GM12878 (cell line): ENCODE results near the gene FOXJ3. TPM values are rescaled to one million over a fixed set of nuclear protein-coding genes. Genes with fewer than 3 reads are reported as not detected.

Experiments
- ATAC-seq: fragments of 200-7000 bp; cut with Tn5 transposase; 3 replicates; pipeline ENCODE4 v1.9.1; 2020; ENCODE audit warnings: mild to moderate bottlenecking, moderate library complexity
- BruUV-seq: library from RNA; stranded (reverse); fragments of 400-500 nt; replicated peaks from 2 replicates; lab custom pipeline; 2021; lab: Mats Ljungman, UMichigan
- CTCF ChIA-PET: fragments of 300-600 bp; sonication (Branson Sonifier 250); formaldehyde crosslinking; extraction: SDS; loops from one replicate; lab custom pipeline; 2021; ENCODE audit warnings: inconsistent platforms; lab: Yijun Ruan, JAX
- POLR2A ChIA-PET: fragments of 350-600 bp; formaldehyde crosslinking; extraction: SDS; loops from one replicate; lab custom pipeline; 2021; ENCODE audit warnings: inconsistent platforms; lab: Charles Lee
- RAD21 ChIA-PET: fragments of 300-600 bp; sonication (Branson Sonifier 250); formaldehyde crosslinking; loops from one replicate; lab custom pipeline; 2023; ENCODE audit warnings: antibody characterized with exemption; ENCODE audit not compliant: unreplicated experiment; lab: Charles Lee
- SMC1A ChIA-PET: fragments of 300-600 bp; sonication (Branson Sonifier 250); formaldehyde crosslinking; loops from one replicate; lab custom pipeline; 2023; ENCODE audit not compliant: unreplicated experiment, uncharacterized antibody; lab: Charles Lee
- DNase-seq: peaks from one replicate; pipeline ENCODE4 v3.0.0-alpha.2; 2011; ENCODE audit warnings: low read depth, low spot score
- FAIRE-seq: peaks from 3 replicates; lab custom pipeline; 2011; peaks lifted over from hg19 to GRCh38; lab: Jason Lieb, UNC
- H2AFZ ChIP-seq: 2 replicates; pipeline ENCODE4 v1.6.0; 2011; ENCODE audit warnings: low read depth, low read length, control low read depth; ENCODE audit not compliant: control insufficient read depth
- H3K27ac ChIP-seq: 2 replicates; pipeline ENCODE4 v1.5.1; 2011; ENCODE audit warnings: control low read depth; ENCODE audit not compliant: control insufficient read depth, insufficient read depth
- H3K27me3 ChIP-seq, 2 experiments: replicated peaks in 1 of 2; 2 replicates each; pipeline versions ENCODE4 v1.6.0 to v1.6.1; 2011; ENCODE audit warnings: low read length in 1 of 2; ENCODE audit not compliant: control insufficient read depth in 2 of 2, insufficient read depth in 2 of 2
- H3K36me3 ChIP-seq, 2 experiments: 2 replicates each; pipeline ENCODE4 v1.5.1; 2011; ENCODE audit warnings: low read length in 1 of 2; ENCODE audit not compliant: control insufficient read depth in 2 of 2, insufficient read depth in 2 of 2
- H3K4me1 ChIP-seq: 2 replicates; pipeline ENCODE4 v1.6.1; 2011; ENCODE audit warnings: mild to moderate bottlenecking, low read length, moderate library complexity, mixed read lengths; ENCODE audit not compliant: control insufficient read depth, insufficient read depth
- H3K4me2 ChIP-seq: 2 replicates; pipeline ENCODE4 v1.6.0; 2011; ENCODE audit warnings: control low read depth; ENCODE audit not compliant: control insufficient read depth, insufficient read depth
- H3K4me3 ChIP-seq: fragments of 200-600 bp; sonication (generic); 2 replicates; pipeline ENCODE4 v1.5.1; 2016
- H3K79me2 ChIP-seq: 2 replicates; pipeline ENCODE4 v1.6.0; 2011; ENCODE audit warnings: low read length; ENCODE audit not compliant: control insufficient read depth, insufficient read depth
- H3K9ac ChIP-seq: 2 replicates; pipeline ENCODE4 v1.8.0; 2011; ENCODE audit warnings: low read length, control low read depth, mixed read lengths; ENCODE audit not compliant: control insufficient read depth, insufficient read depth
- H3K9me3 ChIP-seq: replicated peaks from 3 replicates; pipeline ENCODE4 v1.5.1; 2011; ENCODE audit warnings: mild to moderate bottlenecking, low read length; ENCODE audit not compliant: control insufficient read depth, insufficient read depth
- H4K20me1 ChIP-seq: 2 replicates; pipeline ENCODE4 v1.6.0; 2011; ENCODE audit not compliant: control insufficient read depth, insufficient read depth
- EZH2 ChIP-seq: IDR thresholded peaks from 2 replicates; pipeline ENCODE4 v1.6.1; 2012; ENCODE audit warnings: low read depth, mild to moderate bottlenecking, control low read depth, inconsistent platforms, low read length, borderline replicate concordance; ENCODE audit not compliant: control insufficient read depth
- GABPA ChIP-seq: IDR thresholded peaks from 2 replicates; pipeline ENCODE4 v1.6.1; 2014; ENCODE audit warnings: antibody characterized with exemption, low read depth, mild to moderate bottlenecking, inconsistent platforms
- HCFC1 ChIP-seq: fragments of 150-350 bp; IDR thresholded peaks from 2 replicates; pipeline ENCODE4 v1.6.1; 2014; ENCODE audit warnings: low read length
- KAT2A ChIP-seq: conservative IDR thresholded peaks from 2 replicates; pipeline ENCODE4 v1.6.1; 2011; ENCODE audit warnings: low read depth, low read length; ENCODE audit not compliant: control insufficient read depth
- SIN3A ChIP-seq: IDR thresholded peaks from 2 replicates; pipeline ENCODE4 v1.6.1; 2012; ENCODE audit warnings: low read depth, low read length, improper control_type of control experiment
- TBL1XR1 ChIP-seq: IDR thresholded peaks from 2 replicates; pipeline ENCODE4 v1.6.1; 2012; ENCODE audit warnings: low read depth, low read length, improper control_type of control experiment
- ZNF207 ChIP-seq: fragments of 450-650 bp; IDR thresholded peaks from 2 replicates; pipeline ENCODE4 v1.6.1; 2014; ENCODE audit warnings: antibody characterized with exemption, mild to moderate bottlenecking, borderline replicate concordance
- WGBS: methylation state at CpG from one replicate; pipeline ENCODE4 v1.1.6; 2016; ENCODE audit warnings: low lambda C conversion rate; ENCODE audit not compliant: insufficient replicate concordance, insufficient coverage; ENCODE audit errors: missing lambda C conversion rate; 5-methylcytosine and 5-hydroxymethylcytosine counted together
- in situ Hi-C: fragments of 300-500 bp; cut with MboI; formaldehyde crosslinking; loops from 9 replicates; pipeline ENCODE4 v1.14.3; 2018; ENCODE audit warnings: mixed read lengths
- intact Hi-C: fragments of 100-400 bp; cut with micrococcal nuclease; formaldehyde crosslinking; loops from one replicate; pipeline ENCODE4 v1.14.2; 2022; ENCODE audit not compliant: unreplicated experiment
- polyA plus RNA-seq, 11 experiments: library from polyadenylated mRNA; depleted of rRNA in 4 of 11; unstranded in 6 of 11; stranded (reverse) in 5 of 11; fragments of >200 nt; fragmentation: Nextera tagmentation in 4 of 11; fragmentation: Illumina TruSeq in 1 of 11; extraction: Ambion mirVana in 4 of 11; extraction: Trizol in 1 of 11; gene quantifications; 1 replicate in 1 of 11; 2 replicates in 10 of 11; pipeline versions ENCODE4 v1.2.1 to v1.2.3, GENCODE V29; 2011 to 2016; ENCODE audit warnings: inconsistent platforms in 2 of 11, missing spikeins in 2 of 11, low read depth in 1 of 11
- total RNA-seq, 4 experiments: library from RNA; depleted of rRNA in 3 of 4; stranded (reverse); fragments of >200 nt in 3 of 4; fragmentation: Illumina TruSeq in 1 of 4; extraction: Trizol in 1 of 4; gene quantifications; 2 replicates each; pipeline versions ENCODE4 v1.2.1 to v1.2.3, GENCODE V29; 2013 to 2021
- TF ChIP-seq, protein P1 (sequence below): IDR thresholded peaks from 2 replicates; pipeline ENCODE4 v1.6.1; 2011; ENCODE audit warnings: low read depth, mild to moderate bottlenecking, low read length, moderate library complexity, borderline replicate concordance; ENCODE audit errors: extremely low read depth

Gene FOXJ3
- total and polyA plus RNA-seq, 10 of the 15 experiments (the other 5 are each of a cell fraction or from before 2014, with no cell fraction given): 9.5 to 54.2 (median 24.7) TPM

- H3K9me3 ChIP-seq: no peaks in the 10 kb centered on the region
- ATAC-seq (no peak), FAIRE-seq (no peak), DNase-seq (no peak)
- ChIA-PET RAD21 (no interaction called here), CTCF (interaction anchor here (0.8 to 1.0 kb wide), 2 partner anchors 28 to 46 kb away, joined by 3 read pairs; no protein-coding TSS in a partner anchor), SMC1A (interaction anchor here (1.0 kb wide), 1 partner anchor 10 kb away, joined by 4 read pairs; no protein-coding TSS in a partner anchor), POLR2A (no interaction called here)
- no peaks in the 10 kb centered on the region for H3K4me1 ChIP-seq
- no peak for TF ChIP-seq EZH2
- no peak for TF ChIP-seq KAT2A
- TF ChIP-seq HCFC1: no peak
- TF ChIP-seq, protein P1, sequence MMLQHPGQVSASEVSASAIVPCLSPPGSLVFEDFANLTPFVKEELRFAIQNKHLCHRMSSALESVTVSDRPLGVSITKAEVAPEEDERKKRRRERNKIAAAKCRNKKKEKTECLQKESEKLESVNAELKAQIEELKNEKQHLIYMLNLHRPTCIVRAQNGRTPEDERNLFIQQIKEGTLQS: no peak
- TF ChIP-seq GABPA: no peak
- no peak for TF ChIP-seq TBL1XR1
- no peak for TF ChIP-seq SIN3A
- no peak for TF ChIP-seq ZNF207
- no peaks in the 10 kb centered on the region for H4K20me1 ChIP-seq
- in situ Hi-C loops (no loop called here), intact Hi-C loops (no loop called here)
- no peaks in the 10 kb centered on the region for H3K36me3 ChIP-seq
- H3K79me2 ChIP-seq: no peaks in the 10 kb centered on the region
- BruUV-seq: no TSS peak
- WGBS: 66% methylated on average over 6 of the region's 6 CpGs
- no peak overlapping the region for H3K4me3 ChIP-seq
- no peaks in the 10 kb centered on the region for H3K27me3 ChIP-seq
- no peak overlapping the region for H3K27ac ChIP-seq
- no peak overlapping the region for H3K4me2 ChIP-seq
- no peak overlapping the region for H2AFZ ChIP-seq
- no peak overlapping the region for H3K9ac ChIP-seq
Measured at GRCh38 chr1:42127767-42128166, 207.3 kb downstream of the FOXJ3 start.

Other genes with a start within 250 kb of the FOXJ3 start
- not detected in 2 replicates for gene GUCA2B, start 181.8 kb downstream of the FOXJ3 start, total RNA-seq (2014; rRNA removed)
- gene GUCA2B, start 181.8 kb downstream of the FOXJ3 start, total RNA-seq (2014; rRNA removed; fragmentation: Illumina TruSeq; extraction: Trizol): not detected in 2 replicates
- gene GUCA2B, start 181.8 kb downstream of the FOXJ3 start, total RNA-seq (2021): not detected in 2 replicates
- gene GUCA2B, start 181.8 kb downstream of the FOXJ3 start, polyA plus RNA-seq (2011; rRNA removed): not detected in 2 replicates
- not detected in 2 replicates for gene GUCA2B, start 181.8 kb downstream of the FOXJ3 start, polyA plus RNA-seq (2014; fragmentation: Illumina TruSeq; extraction: Trizol)
- not detected for gene GUCA2B, start 181.8 kb downstream of the FOXJ3 start, polyA plus RNA-seq (2014; fragmentation: Nextera tagmentation; extraction: Ambion mirVana)
- gene GUCA2B, start 181.8 kb downstream of the FOXJ3 start, polyA plus RNA-seq (2014; rRNA removed): not detected in 2 replicates
- not detected for gene GUCA2B, start 181.8 kb downstream of the FOXJ3 start, polyA plus RNA-seq (2016; fragmentation: Nextera tagmentation; extraction: Ambion mirVana)
- not detected in 2 replicates for gene GUCA2A, start 170.5 kb downstream of the FOXJ3 start, total RNA-seq (2014; rRNA removed)
- gene GUCA2A, start 170.5 kb downstream of the FOXJ3 start, total RNA-seq (2014; rRNA removed; fragmentation: Illumina TruSeq; extraction: Trizol): not detected in 2 replicates
- not detected in 2 replicates for gene GUCA2A, start 170.5 kb downstream of the FOXJ3 start, total RNA-seq (2021)
- gene GUCA2A, start 170.5 kb downstream of the FOXJ3 start, polyA plus RNA-seq (2011; rRNA removed): not detected in 2 replicates
- gene GUCA2A, start 170.5 kb downstream of the FOXJ3 start, polyA plus RNA-seq (2014; fragmentation: Illumina TruSeq; extraction: Trizol): not detected in 2 replicates
- not detected for gene GUCA2A, start 170.5 kb downstream of the FOXJ3 start, polyA plus RNA-seq (2014; fragmentation: Nextera tagmentation; extraction: Ambion mirVana)
- not detected in 2 replicates for gene GUCA2A, start 170.5 kb downstream of the FOXJ3 start, polyA plus RNA-seq (2014; rRNA removed)
- gene GUCA2A, start 170.5 kb downstream of the FOXJ3 start, polyA plus RNA-seq (2016; fragmentation: Nextera tagmentation; extraction: Ambion mirVana): not detected
- gene RIMKLA, start 45.6 kb upstream of the FOXJ3 start, total RNA-seq (2014; rRNA removed): 0.16 and 0.45 TPM in 2 replicates
- 0.04 and 0.05 TPM in 2 replicates for gene RIMKLA, start 45.6 kb upstream of the FOXJ3 start, total RNA-seq (2014; rRNA removed; fragmentation: Illumina TruSeq; extraction: Trizol)
- 0.05 and 0.19 TPM in 2 replicates for gene RIMKLA, start 45.6 kb upstream of the FOXJ3 start, total RNA-seq (2021)
- gene RIMKLA, start 45.6 kb upstream of the FOXJ3 start, polyA plus RNA-seq (2011; rRNA removed): 0.45 and 0.52 TPM in 2 replicates
- 0.41 and 0.59 TPM in 2 replicates for gene RIMKLA, start 45.6 kb upstream of the FOXJ3 start, polyA plus RNA-seq (2014; fragmentation: Illumina TruSeq; extraction: Trizol)
- under 1 TPM; 0.07 to 0.10 TPM for gene RIMKLA, start 45.6 kb upstream of the FOXJ3 start, polyA plus RNA-seq (2014; fragmentation: Nextera tagmentation; extraction: Ambion mirVana)
- gene RIMKLA, start 45.6 kb upstream of the FOXJ3 start, polyA plus RNA-seq (2014; rRNA removed): 0.01 and 0.05 TPM in 2 replicates
- gene RIMKLA, start 45.6 kb upstream of the FOXJ3 start, polyA plus RNA-seq (2016; fragmentation: Nextera tagmentation; extraction: Ambion mirVana): under 1 TPM; 0.01 to 0.17 TPM
- 0.34 and 1.1 TPM in 2 replicates for gene ZMYND12, start 120.8 kb upstream of the FOXJ3 start, total RNA-seq (2014; rRNA removed)
- 0.55 and 1.4 TPM in 2 replicates for gene ZMYND12, start 120.8 kb upstream of the FOXJ3 start, total RNA-seq (2014; rRNA removed; fragmentation: Illumina TruSeq; extraction: Trizol)
- gene ZMYND12, start 120.8 kb upstream of the FOXJ3 start, total RNA-seq (2021): 0.24 and 0.36 TPM in 2 replicates
- gene ZMYND12, start 120.8 kb upstream of the FOXJ3 start, polyA plus RNA-seq (2011; rRNA removed): 0.62 and 0.79 TPM in 2 replicates
- gene ZMYND12, start 120.8 kb upstream of the FOXJ3 start, polyA plus RNA-seq (2014; fragmentation: Illumina TruSeq; extraction: Trizol): 0.86 and 0.87 TPM in 2 replicates
- under 1 TPM; 0.68 to 0.69 TPM for gene ZMYND12, start 120.8 kb upstream of the FOXJ3 start, polyA plus RNA-seq (2014; fragmentation: Nextera tagmentation; extraction: Ambion mirVana)
- gene ZMYND12, start 120.8 kb upstream of the FOXJ3 start, polyA plus RNA-seq (2014; rRNA removed): 0.47 and 0.83 TPM in 2 replicates
- gene ZMYND12, start 120.8 kb upstream of the FOXJ3 start, polyA plus RNA-seq (2016; fragmentation: Nextera tagmentation; extraction: Ambion mirVana): under 1 TPM; 0.26 to 0.67 TPM
- 35.6 and 49.2 TPM in 2 replicates for gene PPCS, start 121.3 kb upstream of the FOXJ3 start, total RNA-seq (2014; rRNA removed)
- 44.7 and 46.6 TPM in 2 replicates for gene PPCS, start 121.3 kb upstream of the FOXJ3 start, total RNA-seq (2014; rRNA removed; fragmentation: Illumina TruSeq; extraction: Trizol)
- gene PPCS, start 121.3 kb upstream of the FOXJ3 start, total RNA-seq (2021): 42.6 and 44.8 TPM in 2 replicates
- 37.4 and 56.9 TPM in 2 replicates for gene PPCS, start 121.3 kb upstream of the FOXJ3 start, polyA plus RNA-seq (2011; rRNA removed)
- 44.1 and 57.2 TPM in 2 replicates for gene PPCS, start 121.3 kb upstream of the FOXJ3 start, polyA plus RNA-seq (2014; fragmentation: Illumina TruSeq; extraction: Trizol)
- 10 to 100 TPM; 57.1 to 63.2 TPM for gene PPCS, start 121.3 kb upstream of the FOXJ3 start, polyA plus RNA-seq (2014; fragmentation: Nextera tagmentation; extraction: Ambion mirVana)
- 41.0 and 58.2 TPM in 2 replicates for gene PPCS, start 121.3 kb upstream of the FOXJ3 start, polyA plus RNA-seq (2014; rRNA removed)
- 10 to 100 TPM; 74.4 to 79.4 TPM for gene PPCS, start 121.3 kb upstream of the FOXJ3 start, polyA plus RNA-seq (2016; fragmentation: Nextera tagmentation; extraction: Ambion mirVana)
- gene CCDC30, start 128.1 kb upstream of the FOXJ3 start, total RNA-seq (2014; rRNA removed): 0.60 and 0.96 TPM in 2 replicates
- gene CCDC30, start 128.1 kb upstream of the FOXJ3 start, total RNA-seq (2014; rRNA removed; fragmentation: Illumina TruSeq; extraction: Trizol): 1.0 and 1.1 TPM in 2 replicates
- 1.8 and 1.9 TPM in 2 replicates for gene CCDC30, start 128.1 kb upstream of the FOXJ3 start, total RNA-seq (2021)
- gene CCDC30, start 128.1 kb upstream of the FOXJ3 start, polyA plus RNA-seq (2011; rRNA removed): 1.3 and 2.7 TPM in 2 replicates
- gene CCDC30, start 128.1 kb upstream of the FOXJ3 start, polyA plus RNA-seq (2014; fragmentation: Illumina TruSeq; extraction: Trizol): 0.46 and 0.84 TPM in 2 replicates
- 1 to 10 TPM in 1 of 2 experiments, under 1 TPM in 1; 0.64 to 1.3 TPM for gene CCDC30, start 128.1 kb upstream of the FOXJ3 start, polyA plus RNA-seq (2014; fragmentation: Nextera tagmentation; extraction: Ambion mirVana)
- gene CCDC30, start 128.1 kb upstream of the FOXJ3 start, polyA plus RNA-seq (2014; rRNA removed): 0.47 and 0.79 TPM in 2 replicates
- gene CCDC30, start 128.1 kb upstream of the FOXJ3 start, polyA plus RNA-seq (2016; fragmentation: Nextera tagmentation; extraction: Ambion mirVana): 1 to 10 TPM in 1 of 2 experiments, under 1 TPM in 1; 0.88 to 1.5 TPM